Stimulated activated CD4-positive, alpha-beta T cell treated with anti-CD3 and anti-CD28 coated beads, Interleukin-4, amount 100 ng/mL, for 24 hours (primary cell): Measurements from ENCODE around the gene UNC119B.
A peak's percentile ranks its signal among the peaks of the same experiment; 100 is the strongest.

ENCODE experiments used
- DNase-seq: peaks from one replicate; pipeline ENCODE4 v3.0.0-alpha.2; 2020

Gene UNC119B

DNA sequence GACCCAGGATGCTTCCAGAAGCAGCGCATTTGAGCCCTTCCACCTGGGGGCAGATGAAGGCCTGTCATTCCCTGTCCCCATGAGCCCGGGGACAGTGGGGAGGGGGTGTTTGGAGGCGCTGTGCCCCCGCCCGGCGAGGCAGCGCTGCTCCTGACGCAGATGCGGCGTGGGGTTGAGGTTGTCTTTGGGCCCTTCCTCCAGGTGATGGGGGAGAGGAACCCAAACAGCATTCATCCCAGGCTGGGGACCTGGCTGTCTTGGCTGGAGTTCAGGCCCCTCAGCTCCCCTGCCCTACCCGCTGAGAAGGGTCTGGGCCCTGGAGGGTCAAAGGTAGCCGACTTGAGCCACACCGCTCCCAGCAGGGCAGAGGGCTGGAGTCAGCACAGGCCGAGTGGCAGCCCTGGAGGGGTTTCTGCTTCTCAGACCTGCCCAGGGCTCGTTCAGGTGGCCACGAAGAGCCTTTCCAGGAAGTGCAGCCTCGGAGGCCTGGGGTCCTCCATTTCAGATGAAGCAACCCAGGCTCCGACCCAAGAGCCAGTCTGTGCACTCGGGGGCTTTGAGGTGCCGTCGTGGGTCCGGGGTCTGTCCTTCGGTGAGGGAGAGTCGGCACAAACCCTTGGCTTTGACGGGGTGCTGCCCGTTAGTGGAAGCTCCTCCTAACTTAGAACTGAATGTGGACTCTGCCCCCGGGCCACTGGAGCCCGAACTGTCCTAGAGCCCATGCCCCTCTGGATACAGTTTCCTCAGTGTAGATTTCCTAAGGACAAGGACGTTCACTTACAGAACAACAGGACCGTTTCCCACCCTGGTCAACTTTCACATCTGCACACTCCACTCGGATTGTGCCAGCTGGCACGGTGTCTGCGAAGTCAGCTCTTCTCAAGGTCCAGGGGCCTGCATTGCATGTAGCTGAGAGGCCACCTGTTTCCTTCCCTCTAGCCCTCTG is 31.5 kb downstream of the UNC119B start:
- no peak for DNase-seq

DNA sequence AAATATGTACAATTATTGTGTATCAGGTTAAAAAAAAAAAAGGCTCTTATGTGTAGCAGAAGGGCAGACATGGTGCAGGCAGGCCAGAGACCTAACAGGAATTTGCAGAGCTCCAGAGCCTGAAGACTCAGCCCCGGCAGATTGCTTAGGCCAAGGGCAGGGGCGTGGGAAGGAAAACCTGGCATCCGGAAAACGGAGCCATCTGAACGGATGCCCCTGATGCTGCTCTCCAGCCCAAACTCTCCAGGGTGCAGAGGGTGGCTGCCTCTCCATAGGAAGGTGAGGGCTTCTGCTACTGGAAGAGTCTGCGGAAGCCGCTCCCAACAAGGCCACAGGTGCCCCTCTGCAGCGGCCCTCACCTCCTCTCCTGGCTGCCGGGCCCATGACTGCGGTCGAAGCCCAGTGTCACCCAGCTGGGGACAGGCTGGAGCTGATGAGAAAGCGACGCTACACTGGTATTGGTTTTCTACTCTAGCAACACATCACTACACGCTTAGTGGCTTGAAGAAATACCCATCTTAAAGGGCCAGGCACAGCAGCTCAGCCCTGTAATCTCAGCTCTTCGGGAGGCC is 34.8 kb downstream of the UNC119B start:
- no peak for DNase-seq

DNA sequence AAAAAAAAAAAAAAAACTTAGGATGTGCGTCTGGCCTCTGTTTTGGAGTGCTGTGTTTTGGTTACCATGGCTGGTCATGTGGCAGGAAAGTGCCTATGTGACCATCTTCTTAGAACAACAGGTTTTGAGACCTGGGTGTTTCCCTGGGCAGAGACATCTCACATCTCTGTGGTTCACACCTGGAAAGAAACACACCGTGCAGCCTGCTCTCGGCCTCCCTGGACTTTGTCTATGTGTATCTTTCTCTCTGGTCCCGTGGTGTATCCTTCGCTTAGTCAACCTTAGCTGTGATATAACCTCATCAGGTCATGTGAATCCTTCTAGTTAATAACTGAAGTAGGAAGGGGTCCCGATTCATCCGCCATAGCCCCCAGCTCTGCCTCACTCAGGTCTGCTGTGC is 38.0 kb downstream of the UNC119B start:
- no peak for DNase-seq

DNA sequence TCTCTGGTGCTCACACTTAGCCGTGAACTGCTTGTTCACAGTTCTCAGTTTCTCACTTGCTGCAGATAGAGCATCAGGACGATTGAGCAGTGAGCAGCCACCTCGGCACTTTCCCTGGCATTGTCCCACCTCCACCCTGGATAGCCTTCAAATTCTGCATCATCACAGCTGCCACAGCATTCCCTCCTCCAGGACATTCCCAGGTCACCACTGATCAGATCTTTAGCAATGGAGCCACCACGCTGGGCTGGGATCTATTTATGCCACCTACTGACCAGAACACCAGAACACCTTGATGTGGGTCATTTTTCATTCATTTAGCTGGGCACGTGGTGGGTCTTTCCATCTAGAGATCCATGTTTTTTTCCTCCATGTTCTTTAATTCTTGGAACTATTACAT is 39.0 kb downstream of the UNC119B start:
- DNase-seq: no peak

DNA sequence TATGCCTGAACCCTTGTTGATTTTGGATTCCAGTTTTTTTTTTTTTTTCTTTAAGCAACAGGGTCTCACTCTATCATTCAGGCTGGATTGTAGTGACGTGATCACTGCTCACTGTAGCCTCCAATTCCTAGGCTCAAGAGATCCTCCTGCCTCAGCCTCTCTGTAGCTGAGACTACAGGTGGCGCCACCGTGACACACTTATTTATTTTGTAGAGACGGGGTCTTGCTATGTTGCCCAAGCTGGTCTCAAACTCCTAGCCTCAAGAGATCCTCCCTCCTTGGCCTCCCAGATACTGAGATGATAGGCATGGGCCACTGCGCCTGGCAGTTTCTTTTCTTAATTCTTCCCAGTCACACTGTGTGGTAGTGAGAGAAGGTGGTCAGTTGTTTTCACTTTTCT is 40.5 kb downstream of the UNC119B start:
- DNase-seq: no peak

DNA sequence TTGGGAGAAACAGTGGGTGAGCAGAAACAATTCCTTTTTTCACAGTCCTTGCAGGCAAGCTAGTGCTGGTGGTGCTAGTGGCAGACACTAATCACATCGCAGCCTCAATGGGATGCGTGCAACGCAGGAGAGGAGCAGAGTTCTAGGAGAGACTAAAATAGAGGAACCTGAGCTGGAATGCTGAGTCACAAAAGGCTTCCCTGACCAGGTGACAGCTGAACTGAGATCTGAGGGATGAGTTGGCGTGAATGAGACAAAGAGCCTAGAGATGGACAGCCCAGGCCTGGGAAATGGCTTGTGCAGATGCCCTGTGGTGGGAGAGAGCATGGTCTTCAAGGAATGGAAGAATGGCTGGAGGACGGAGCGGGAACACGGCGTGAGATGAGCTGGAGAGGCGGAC is 41.1 kb downstream of the UNC119B start:
- no peak for DNase-seq

DNA sequence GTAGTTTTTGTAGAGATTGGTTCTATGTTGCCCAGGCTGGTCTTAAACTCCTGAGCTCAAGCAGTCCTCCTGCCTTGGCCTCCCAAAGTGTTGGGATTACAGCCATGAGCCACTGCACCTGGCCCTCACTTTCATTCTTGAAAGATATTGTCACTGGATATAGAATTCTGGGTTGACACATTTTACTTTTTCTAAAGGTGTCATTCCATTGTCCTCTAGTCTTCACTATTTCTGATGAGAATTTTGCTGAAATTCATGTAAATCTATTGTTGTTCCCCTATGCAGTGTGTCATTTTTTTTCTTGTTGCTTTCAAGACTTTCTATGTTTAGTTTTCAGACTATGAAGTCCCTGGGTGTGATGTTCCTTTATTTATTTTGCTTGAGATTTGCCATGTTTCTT is 44.5 kb downstream of the UNC119B start:
- no peak for DNase-seq

DNA sequence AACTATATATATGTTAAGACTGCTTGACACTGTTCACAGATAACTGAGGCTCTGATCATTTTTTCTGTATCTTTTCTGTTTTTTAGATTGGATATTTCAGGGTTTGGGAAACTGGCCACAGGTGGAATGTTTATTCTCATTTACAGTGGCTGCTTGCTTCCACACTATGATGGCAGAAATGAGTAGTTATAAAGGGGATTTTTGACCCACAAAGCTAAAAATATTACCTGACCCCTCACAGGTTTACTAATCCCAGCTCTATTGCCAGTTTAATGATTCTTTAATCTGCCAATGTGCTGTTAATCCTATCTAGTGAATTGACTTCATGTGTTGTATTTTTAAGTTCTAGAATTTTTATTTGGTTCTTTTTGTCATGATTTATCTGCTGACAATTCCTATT is 45.0 kb downstream of the UNC119B start:
- no peak for DNase-seq

DNA sequence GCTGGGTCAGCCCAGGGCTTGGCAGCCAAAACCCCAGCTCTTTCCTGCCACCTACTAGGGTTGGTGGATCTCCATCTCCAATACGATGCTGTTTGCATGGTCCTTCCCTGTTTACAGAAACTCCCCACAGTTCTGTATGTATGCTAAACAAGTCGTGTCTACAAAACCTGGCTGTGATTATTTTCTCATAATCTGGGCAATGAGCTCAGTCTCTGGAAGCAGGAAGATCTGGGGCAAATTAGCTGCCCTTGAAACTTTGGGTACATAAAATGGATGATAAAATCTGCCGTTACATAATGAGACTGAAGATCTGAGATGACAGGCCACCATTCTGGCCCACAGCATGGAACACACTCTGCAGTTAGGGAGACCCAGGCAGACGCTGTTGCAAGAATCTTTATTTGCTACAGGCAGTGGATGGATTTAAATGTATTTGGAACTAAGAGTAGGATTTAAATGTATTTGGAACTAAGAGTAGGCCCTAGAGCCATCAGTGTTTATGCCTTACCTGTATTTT is 47.0 kb downstream of the UNC119B start:
- DNase-seq: no peak

DNA sequence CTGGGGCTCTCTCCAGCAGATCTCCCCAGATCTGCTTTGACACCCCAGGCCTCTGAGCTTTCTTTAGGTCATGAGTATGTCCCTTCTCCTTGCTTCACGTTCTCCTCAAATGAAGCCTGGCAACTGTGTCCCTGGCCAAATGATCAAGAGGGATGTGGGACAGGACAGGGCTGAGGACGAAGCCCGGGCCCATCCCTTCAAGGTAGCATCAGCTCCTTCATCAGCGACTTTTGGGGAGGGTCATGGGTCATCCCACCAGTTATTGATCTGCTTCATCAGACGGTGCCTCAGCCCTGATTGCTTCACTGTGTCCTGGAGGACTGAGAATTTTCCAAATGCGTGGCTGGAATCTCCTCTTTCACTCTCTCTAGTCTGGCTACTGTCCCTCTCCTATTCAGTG is 47.7 kb downstream of the UNC119B start:
- DNase-seq: no peak

DNA sequence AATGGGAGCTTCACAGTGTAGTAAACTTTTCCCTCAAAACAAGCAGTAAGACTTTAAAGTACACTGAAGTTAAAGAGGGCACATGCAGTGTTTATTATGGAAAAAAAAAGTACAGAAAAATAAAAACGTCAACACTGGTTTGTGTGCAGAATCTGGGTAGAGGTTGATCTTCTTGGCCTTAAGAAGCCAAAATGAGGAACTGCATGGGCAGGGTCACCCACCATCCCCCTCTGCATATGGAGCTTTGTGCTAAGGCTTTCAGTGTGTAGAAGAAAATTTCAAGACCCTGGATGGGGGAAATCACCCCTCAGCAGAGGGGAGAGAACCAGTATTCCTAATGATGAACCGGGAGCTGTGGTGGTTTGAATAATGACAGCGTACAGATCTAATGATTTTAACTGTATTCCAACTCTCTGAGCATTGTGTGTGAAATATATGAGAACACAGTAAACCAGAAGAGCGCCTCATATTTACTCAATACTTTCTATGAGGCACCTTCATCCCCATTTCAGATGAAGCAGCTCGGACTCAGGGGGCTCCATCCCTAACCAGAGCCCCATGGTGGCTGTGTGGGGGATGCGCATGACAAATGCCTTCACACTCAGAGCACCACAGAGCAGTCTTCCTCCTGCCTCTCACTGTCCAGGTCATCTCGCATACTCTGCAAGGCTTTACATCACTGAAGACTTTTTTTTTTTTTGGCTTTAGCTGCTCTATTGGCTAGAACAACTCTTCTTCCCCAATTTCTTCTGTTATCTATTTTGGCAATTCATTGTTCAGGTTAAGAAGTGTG is 48.7 kb downstream of the UNC119B start:
- no peak for DNase-seq

DNA sequence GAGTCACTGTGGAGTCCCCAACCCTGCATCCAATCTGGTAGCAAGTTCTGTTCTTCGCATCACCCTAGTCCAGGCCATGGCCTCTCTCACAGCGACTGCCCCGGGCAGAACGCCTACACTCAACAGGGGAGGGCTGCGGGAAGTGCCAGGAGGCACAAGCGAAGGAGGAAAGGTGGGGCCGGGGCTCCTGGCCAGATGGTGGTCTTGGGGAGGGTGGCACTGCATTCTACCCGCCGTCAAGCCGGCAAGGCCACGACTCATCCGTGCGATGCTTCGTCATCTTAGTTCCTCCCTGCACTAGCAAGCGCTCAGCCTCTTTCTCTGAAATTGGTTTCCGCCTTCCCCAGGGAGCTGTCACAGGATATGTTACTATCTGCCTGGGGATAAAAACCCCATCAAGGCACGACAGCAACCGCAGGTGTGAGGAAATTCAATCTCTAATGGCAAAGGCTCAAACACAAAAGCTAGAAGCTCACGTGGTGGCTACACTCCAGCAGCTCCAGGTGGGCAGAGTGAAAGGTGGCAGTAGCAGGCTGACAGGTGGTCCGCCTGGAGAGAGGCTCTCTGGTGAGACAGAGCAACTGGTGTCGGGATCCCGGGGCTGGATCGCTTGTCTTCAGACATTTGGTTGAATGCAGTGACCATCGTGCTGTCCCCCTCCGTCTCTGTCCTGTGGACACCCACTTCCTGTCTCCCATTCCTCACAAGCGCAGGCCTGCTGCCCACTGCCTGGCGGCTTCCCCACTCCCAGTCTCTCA is 49.5 kb downstream of the UNC119B start:
- DNase-seq: no peak

DNA sequence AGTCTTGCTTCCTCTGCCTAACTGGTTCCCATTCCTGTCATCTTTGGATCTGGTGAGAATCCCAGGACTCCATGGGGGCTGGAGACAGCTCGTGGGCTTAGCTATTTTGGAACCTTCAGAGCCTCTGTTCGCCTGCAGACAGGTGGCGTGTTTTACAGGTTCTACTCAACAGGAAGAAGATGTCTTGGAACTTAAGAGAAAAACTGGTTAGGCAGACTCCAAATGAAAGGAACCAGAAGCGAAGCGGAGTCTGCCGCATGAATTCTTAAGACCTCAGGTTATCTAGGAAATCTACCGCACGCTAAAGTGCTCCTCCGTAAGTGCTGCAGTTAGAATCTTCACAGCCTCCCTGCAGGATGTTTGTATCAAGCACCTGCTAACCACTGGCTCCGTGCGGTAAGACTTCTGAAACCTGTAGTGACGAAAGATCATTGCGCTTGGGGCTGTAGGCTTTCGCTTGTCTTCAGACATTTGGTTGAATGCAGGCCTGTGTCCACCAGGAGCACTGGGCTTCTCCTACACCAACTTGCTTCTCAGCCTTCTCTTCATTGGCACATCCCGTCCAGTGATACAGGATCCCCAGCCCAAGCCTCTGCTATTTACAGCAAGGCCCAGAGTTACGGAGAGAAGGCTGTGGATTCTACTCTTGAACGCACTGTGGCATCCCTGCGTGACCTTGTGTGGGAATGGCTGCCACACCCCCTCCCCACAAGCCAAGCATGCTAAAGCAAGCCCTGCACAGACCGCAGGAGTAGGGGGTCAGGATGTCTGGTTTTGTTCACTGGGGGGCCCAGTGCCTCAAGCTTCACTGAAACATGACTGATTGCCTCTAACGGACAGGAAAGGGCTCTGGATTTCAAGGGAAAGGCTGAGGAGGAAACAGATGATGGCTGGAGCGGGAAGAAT is 50.3 kb downstream of the UNC119B start:
- DNase-seq: peak; percentile 21

DNA sequence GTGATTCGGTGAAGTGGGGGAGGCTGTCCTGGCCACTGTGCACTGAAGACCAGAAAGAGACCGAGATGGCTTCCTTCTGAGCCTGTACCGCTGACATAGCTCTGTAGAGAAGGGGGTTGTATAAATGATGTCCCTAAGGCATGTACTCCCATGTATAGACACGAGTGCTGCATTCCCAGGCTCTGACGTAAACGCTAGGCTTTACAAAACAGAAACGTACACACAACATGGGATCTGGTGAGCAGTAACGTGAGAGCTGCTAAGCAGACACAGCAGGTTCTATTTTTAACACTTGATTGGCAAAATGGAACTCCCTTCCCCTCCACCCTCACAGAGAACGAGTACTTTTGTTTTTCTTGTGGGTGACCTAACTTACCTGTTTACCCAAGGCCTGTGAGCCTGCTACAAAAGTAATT is 51.3 kb downstream of the UNC119B start:
- no peak for DNase-seq

DNA sequence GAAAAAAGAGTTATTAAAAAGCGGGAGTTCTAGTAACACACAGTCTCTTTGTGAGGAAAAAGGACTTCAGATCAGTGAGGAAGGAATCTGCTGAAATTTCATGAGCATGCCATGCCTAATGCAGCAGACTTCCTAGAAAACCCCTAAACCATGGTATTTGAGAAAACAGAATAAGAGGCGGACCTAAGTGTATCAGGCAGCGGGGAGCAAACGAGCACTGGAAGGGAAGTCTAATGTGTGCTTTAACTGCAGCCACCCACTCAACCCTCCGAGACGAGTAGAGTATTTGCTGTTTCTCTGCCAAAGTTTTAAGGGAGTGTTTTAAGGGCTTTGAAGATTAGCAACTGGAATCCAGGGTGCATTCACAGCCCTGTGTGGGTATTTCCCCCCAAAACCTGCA is 51.8 kb downstream of the UNC119B start:
- DNase-seq: no peak

DNA sequence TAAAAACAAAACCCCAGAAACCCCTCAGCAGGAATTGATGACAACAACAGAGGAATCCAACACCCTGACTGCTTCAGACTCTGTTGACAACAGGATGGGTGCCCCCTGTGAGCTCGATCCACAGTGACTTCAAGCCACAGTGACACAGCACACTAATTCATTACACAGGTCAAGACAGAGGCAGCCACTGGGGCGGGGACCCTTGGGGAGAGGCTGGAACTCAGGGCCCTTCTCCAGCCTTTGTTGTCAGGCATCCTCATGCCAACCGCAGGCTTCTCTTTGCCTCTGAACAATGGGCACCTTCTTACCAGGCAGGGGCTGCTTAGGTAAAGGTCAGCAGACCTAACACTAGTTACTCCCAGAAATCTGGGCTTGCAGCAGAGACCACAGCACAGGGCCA is 53.0 kb downstream of the UNC119B start:
- DNase-seq: no peak

DNA sequence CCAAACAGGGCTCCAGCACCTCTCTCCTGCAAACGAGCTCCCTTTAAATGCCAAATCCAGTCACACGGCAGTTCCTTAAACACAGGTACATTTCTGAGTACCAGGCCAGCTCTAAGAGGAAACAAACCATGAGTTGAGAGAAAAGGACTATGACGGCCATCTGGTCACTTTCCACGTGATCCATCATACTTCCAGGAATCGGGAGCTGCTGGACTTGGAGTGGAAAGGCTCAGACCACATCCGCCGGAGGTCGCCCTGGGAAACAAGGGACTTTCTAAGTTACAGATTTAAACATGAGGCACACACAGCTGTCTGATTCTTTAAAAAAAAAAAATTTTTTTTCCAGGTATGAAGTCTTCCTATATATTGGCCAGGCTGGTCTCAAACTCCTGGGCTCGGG is 54.6 kb downstream of the UNC119B start:
- no peak for DNase-seq

DNA sequence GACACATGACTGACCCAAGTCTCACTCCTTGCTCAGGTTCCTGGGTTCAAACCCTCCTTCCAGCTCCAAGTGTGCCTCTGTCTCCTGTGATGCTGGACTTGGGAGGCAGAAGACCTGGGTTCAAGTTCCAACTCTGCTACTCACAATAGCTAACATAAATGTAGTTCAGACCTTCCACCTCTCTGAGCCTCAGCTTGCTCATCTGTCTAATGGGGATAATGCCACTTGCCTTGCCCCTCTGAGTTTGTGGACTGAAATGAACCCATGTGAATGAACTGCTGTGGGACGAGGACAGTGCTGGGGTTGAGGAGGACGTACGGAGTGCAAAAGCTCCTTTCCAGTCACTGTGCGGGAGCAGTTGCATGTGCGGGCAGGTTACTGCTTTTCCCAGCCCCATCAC is 56.3 kb downstream of the UNC119B start:
- DNase-seq: no peak

DNA sequence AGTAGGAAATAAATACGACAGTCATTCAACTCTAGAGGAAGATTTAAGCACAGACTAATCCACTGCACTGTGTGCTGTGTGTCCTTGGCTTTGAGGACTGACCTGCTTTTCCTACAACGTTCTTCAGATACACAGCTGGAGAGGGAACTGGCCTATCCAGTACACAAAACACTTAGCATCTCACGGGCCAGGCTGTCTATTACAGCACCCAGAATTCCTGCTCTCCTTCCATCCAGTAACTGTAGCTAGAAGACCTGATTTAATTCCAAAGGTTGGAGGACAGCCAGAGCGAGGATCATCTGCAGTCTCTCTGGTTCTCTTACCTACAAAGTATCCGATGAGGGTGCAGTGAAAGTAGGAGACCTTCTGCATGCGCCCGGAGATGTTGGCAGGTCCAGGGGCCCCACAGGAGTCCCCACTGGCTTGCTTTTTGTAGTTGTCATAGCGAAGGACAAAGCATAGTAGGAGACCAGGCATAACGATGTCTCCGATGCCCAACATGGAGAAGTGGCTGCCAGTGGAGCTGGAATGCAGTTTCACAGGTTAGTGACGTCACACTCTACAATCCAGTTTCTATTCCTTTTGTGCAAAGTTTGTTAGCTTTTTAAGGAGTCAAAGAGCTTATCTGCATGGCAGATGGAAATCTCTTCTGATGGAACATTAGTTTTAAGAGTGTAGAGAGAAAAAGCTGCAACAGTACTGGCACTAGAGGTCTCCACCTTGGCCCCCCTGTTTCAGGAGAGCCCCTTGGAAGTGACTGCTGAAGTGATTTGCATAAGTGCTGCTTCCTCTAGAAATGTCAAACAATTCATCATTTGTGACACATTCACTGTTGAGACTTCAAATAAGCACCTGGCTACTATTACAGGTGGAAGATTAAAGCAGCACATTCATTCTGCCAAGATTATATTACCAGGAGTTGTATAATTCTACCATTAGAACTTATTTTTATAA is 57.1 kb downstream of the UNC119B start:
- no peak for DNase-seq

DNA sequence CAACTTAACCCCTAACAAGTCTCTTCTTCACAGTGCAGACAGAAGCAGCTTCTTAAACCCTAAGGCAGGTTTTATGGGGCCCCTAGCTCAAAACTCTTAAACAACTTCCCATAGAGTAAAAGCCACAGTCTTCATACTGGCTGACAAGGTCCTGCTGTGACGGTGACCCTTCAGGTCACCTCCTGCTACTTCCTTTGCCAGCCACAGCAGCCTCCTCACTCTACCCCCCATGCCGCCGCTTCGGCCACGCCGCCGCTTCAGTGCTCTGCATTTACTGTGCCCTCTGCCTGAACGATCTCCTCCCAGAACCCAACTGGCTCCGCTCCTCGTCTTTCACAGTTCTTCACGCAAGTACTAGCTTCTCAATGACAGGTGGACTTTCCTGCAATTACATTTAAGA is 60.8 kb downstream of the UNC119B start:
- DNase-seq: no peak
